ENCODE measurements around the gene LMX1A. TPM values are rescaled to one million over a fixed set of nuclear protein-coding genes. Genes with fewer than 3 reads are reported as not detected.

The LMX1A gene
- total and polyA plus RNA-seq, 4 donors = 0.05 to 0.17 TPM; not detected in 2

DNA sequence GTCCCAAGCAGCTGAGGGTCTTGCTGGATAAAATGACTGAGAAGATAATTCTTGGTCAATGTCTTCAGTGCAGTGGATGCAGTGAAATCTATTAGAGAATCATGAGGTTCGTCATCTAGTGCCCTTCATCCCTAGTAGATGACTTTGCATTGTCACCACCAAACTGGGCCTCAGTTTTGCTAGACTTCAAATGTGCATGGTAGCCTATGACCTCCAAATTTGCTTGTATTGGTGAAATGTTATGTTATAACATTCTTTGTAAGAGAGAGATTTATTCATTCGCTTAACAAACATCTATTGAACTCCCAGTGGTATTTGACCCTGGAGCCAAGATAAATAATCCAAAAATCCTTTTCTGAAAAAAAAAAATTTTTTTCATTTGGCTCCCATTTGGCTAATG is 183.8 kb downstream of the LMX1A start (continued):
- TF ChIP-seq GABPA (IDR thresholded peaks at IDR 0.05 in 1 of 2, conservative IDR thresholded peaks at IDR 0.05 in 1 of 2) (no peak), HNF4A (conservative IDR thresholded peaks at IDR 0.05) (no peak)
- TF ChIP-seq, protein P1, sequence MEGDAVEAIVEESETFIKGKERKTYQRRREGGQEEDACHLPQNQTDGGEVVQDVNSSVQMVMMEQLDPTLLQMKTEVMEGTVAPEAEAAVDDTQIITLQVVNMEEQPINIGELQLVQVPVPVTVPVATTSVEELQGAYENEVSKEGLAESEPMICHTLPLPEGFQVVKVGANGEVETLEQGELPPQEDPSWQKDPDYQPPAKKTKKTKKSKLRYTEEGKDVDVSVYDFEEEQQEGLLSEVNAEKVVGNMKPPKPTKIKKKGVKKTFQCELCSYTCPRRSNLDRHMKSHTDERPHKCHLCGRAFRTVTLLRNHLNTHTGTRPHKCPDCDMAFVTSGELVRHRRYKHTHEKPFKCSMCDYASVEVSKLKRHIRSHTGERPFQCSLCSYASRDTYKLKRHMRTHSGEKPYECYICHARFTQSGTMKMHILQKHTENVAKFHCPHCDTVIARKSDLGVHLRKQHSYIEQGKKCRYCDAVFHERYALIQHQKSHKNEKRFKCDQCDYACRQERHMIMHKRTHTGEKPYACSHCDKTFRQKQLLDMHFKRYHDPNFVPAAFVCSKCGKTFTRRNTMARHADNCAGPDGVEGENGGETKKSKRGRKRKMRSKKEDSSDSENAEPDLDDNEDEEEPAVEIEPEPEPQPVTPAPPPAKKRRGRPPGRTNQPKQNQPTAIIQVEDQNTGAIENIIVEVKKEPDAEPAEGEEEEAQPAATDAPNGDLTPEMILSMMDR (IDR thresholded peaks at IDR 0.05; ENCODE audit: low read depth, low read length, missing input control) = no peak

DNA sequence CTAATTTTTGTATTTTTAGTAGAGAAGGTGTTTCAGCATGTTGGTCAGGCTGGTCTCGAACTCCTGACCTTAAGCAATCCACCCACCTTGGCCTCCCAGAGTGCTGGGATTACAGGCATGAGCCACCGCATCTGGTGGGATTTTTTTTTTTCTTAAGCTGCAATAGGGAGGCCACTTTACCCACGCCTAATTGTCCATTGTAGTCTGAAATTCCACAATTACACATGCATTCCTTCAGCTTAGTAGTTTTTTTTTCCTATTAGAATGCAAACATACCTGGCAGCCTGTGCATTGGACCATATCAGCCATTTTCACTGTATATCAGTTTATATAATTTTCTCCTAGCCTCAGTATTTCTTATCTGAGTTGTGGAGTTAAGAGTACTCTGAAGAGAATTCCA is 186.8 kb downstream of the LMX1A start:
- Histone ChIP-seq H3K9me3 (ENCODE audit: control insufficient read depth in 4 of 4, low read length in 3 of 4) (no peaks in the 10 kb centered on the region), H3K4me3 (ENCODE audit: low read depth in 1 of 3, low read length in 3 of 3) (no peak overlapping the region), H3K9ac (ENCODE audit: low read depth in 1 of 2, low read length in 2 of 2) (no peak overlapping the region), H3K27ac (ENCODE audit: low read depth in 1 of 2, low read length in 2 of 2) (no peak overlapping the region), H3K36me3 (ENCODE audit: control insufficient read depth in 4 of 4, insufficient read depth in 3 of 4, low read depth in 1 of 4, low read length in 3 of 4) (no peaks in the 10 kb centered on the region), H3K4me1 (ENCODE audit: control insufficient read depth in 4 of 4, insufficient read depth in 4 of 4, low read length in 3 of 4) (peaks cover 3 to 19% (median 18%) of the 10 kb centered on the region in 4 donors), H3K27me3 (ENCODE audit: control insufficient read depth in 4 of 4, insufficient read depth in 4 of 4, low read length in 3 of 4) (no peaks in the 10 kb centered on the region)
- WGBS = 92% methylated on average over 3 of the region's 3 CpGs
- no peak for DNase-seq (ENCODE audit: low spot score)
- TF ChIP-seq, protein P2, sequence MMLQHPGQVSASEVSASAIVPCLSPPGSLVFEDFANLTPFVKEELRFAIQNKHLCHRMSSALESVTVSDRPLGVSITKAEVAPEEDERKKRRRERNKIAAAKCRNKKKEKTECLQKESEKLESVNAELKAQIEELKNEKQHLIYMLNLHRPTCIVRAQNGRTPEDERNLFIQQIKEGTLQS (IDR thresholded peaks at IDR 0.05) = no peak
- no peak for TF ChIP-seq JUND (IDR thresholded peaks at IDR 0.05)
- TF ChIP-seq, protein P3, sequence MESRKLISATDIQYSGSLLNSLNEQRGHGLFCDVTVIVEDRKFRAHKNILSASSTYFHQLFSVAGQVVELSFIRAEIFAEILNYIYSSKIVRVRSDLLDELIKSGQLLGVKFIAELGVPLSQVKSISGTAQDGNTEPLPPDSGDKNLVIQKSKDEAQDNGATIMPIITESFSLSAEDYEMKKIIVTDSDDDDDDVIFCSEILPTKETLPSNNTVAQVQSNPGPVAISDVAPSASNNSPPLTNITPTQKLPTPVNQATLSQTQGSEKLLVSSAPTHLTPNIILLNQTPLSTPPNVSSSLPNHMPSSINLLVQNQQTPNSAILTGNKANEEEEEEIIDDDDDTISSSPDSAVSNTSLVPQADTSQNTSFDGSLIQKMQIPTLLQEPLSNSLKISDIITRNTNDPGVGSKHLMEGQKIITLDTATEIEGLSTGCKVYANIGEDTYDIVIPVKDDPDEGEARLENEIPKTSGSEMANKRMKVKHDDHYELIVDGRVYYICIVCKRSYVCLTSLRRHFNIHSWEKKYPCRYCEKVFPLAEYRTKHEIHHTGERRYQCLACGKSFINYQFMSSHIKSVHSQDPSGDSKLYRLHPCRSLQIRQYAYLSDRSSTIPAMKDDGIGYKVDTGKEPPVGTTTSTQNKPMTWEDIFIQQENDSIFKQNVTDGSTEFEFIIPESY (IDR thresholded peaks at IDR 0.05) = no peak
- TF ChIP-seq HNF4G (IDR thresholded peaks at IDR 0.05) = no peak
- no peak for TF ChIP-seq YY1 (IDR thresholded peaks at IDR 0.05)

DNA sequence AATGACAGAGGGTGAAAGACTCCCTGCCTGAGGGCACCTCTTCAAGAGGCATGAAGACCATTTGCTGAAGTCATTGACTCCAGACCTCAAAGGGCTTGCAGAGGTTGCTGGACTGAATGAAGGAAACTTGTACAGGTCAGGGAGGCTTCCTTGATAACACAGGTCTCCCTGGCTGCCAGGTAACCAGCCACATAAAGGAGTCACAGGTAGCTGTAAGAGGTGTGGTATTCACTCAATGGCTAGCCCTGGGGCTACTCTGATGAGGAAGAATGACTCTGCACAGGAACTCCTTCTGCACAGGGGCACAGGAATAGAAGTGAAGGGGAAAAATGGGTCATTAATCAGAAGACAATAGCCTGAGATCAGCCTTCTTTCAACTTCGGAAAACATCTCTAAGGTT is 187.5 kb downstream of the LMX1A start:
- TF ChIP-seq, protein P1 (IDR thresholded peaks at IDR 0.05; ENCODE audit: low read depth, low read length, missing input control) = no peak
- no peak for TF ChIP-seq YY1 (IDR thresholded peaks at IDR 0.05)
- TF ChIP-seq FOXA1 (IDR thresholded peaks at IDR 0.05) = no peak
- no peak for TF ChIP-seq RAD21 (IDR thresholded peaks at IDR 0.05)
- no peak for TF ChIP-seq HNF4G (IDR thresholded peaks at IDR 0.05)
- no peak for TF ChIP-seq HNF4A (conservative IDR thresholded peaks at IDR 0.05)
- TF ChIP-seq, protein P2 (IDR thresholded peaks at IDR 0.05) = no peak
- TF ChIP-seq GABPA (IDR thresholded peaks at IDR 0.05 in 1 of 2, conservative IDR thresholded peaks at IDR 0.05 in 1 of 2) = no peak
- no peak for TF ChIP-seq EGR1 (IDR thresholded peaks at IDR 0.05; ENCODE audit: low read depth in 2 of 2)
- no peaks in the 10 kb centered on the region for H3K27me3 ChIP-seq (ENCODE audit: control insufficient read depth in 4 of 4, insufficient read depth in 4 of 4, low read length in 3 of 4)
- no peak overlapping the region for H3K9ac ChIP-seq (ENCODE audit: low read depth in 1 of 2, low read length in 2 of 2)
- no peaks in the 10 kb centered on the region for H3K36me3 ChIP-seq (ENCODE audit: control insufficient read depth in 4 of 4, insufficient read depth in 3 of 4, low read depth in 1 of 4, low read length in 3 of 4)
- no peak overlapping the region for H3K4me3 ChIP-seq (ENCODE audit: low read depth in 1 of 3, low read length in 3 of 3)
- DNase-seq (ENCODE audit: low spot score) = no peak
- H3K4me1 ChIP-seq (ENCODE audit: control insufficient read depth in 4 of 4, insufficient read depth in 4 of 4, low read length in 3 of 4) = peaks cover 3 to 15% (median 12%) of the 10 kb centered on the region in 4 donors
- H3K27ac ChIP-seq (ENCODE audit: low read depth in 1 of 2, low read length in 2 of 2) = no peak overlapping the region
- WGBS = 80% methylated on average over 1 of the region's 1 CpG
- H3K9me3 ChIP-seq (ENCODE audit: control insufficient read depth in 4 of 4, low read length in 3 of 4) = no peaks in the 10 kb centered on the region

Data from liver (tissue), 9 donors.